GM18499 (cell line): ENCODE data around the gene SDK2.

Source experiments
- ATAC-seq: cut with Tn5 transposase; IDR thresholded peaks from one replicate; pipeline ENCODE4 v1.9.1; 2021; ENCODE audit warnings: moderate number of reproducible peaks; ENCODE audit not compliant: insufficient read depth, unreplicated experiment

Gene SDK2

DNA sequence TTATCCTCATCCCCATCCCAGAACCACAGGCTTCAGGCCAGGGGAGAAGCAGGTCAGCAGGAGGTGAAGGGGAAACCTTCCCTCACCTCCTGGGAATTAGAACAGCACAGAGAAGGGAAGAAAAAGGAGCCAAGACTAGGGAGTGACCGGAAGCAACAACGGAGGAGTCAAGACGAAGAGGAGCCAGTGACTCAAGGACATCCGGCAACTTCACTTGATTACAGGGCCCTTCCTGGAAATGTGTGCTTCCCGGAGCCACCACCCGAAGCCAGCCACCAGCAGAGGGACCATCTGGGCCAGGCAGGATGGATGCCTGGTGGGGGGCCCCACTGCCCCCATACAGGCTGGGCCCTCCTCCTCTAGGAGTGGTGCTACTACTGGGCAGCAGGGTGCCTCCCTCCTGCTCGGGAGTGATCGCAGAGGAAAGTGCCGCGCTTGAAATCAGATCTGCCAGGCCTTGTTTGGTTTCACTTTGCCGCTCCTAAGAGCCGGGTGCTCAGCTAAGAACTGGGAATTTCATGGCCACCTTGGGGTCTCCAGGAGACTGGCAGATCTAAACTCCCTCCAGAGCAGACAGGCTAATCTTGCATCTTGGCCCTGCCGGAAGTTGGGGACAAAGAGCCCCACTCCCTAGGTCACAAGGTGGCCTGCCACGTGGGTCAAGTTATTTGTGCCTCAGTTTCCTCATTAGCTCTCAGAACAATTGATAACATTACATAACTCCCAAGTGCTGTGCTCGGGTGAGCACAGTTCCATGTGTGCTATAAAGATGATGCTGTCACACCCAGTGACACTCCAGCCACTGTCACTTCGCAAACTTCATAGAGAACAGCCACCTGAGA, 339.1 kb downstream of the SDK2 start:
- ATAC-seq: no peak

DNA sequence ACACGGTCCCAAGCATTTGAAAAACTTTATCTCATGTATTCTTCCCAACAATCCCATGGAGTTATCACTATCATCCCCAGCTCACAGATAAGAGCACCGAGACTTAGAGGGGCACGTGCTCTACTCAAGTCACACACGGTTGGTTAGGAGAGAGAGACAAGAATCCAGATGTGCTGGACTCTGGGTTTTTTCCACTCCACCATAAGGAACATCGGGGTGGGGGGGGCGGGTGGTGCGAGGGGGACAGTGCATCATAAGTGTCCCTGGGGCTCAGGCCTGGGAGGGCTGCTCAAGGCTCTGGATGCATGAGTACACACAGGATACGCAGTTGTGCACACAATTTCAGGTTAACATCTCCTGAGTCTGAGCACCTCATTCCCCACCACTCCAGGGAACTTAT, 339.8 kb downstream of the SDK2 start:
- no peak for ATAC-seq

DNA sequence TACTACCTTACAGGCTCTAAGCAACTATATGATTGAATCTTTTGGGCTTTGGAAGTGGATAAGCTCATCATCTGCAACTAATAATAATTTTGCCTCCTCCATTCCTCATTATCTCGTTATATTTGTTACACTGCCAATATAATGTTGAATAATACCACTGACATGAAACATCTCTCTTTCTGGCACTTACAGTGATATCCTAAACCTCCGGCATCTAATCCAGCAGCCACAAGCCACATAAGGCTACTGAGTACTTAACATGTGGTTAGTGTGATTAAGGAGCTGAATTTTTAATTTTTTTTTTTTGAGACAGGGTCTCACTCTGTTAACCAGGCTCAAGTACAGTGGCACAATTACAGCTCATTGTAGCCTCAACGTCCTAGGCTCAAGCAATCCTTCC, 342.1 kb downstream of the SDK2 start:
- ATAC-seq: no peak

DNA sequence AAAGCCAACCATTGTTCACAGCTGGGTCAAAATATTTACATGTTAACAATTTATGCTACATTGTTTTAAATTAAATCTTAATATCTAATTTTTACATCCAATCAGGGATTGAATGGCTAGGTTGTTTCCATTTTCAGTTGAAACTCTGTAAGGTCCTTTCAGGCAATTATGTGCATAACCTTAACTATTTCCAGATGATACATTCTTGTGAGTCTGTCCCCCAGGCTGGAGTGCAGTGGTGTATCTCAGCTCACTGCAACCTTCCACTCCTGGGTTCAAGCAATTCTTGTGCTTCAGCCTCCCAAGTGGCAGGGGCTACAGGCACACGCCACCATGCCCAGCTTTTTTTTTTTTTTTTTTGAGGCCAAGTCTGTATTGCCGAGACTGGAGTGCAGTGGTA, 342.9 kb downstream of the SDK2 start:
- no peak for ATAC-seq

DNA sequence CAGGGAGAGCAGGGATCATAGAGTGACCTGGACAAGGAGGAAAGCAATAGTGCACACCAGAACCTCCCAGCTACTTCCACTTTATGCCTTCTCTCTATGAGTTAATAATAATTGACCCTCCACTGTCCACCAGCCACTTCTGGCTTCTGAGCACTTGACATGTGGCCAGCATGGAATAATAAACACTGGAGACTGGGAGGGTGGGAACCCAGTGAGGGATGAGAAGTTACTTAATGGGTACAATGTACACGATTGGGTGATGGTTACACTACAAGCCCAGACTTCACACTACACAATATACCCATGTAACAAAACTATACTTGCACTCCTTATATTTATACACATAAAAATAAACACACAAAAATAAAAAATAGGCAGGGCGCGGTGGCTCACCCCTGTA, 343.9 kb downstream of the SDK2 start:
- ATAC-seq: no peak

DNA sequence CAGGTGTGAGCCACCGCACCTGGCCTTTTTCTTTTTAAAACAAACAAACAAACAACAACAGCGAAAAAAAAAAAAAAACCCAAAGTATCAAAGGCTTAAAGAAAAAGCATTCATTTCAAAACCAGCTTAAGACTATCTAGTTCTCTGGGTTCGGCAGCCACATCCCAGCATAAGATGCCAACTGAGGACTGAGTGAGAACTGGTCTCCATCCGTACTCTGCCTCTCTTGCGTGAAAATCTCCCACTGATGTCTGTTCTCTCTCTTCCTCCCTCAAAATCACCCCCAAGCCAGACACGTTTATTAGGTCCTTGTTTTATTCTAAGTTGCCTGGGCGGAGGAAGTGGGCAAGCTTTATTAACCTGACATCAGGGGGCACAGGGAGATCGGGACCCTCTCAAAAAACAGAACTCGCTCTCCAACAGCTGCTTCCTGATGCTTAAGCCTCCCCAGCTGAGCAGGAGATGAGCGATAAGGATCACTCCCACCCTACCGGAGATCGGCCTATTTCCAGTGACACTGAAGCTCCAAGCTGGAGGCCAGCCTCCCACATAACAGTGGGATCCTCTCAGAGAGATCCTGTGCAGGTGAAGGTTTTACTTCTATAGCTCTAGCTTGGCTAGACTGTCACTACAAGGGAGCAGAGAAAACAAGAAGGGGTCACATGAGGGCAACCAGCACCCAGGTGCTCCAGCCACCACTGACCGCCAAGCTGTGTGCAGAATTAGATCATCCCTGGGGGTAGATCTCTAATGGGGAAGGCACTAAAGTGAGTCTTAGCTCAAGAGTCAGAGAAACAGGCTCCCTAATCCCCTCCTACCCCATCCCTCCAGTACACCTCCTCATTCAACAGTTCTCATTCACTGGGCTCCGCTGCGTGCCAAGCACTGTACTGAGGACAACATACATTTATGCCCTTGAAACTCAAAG, 346.0 kb downstream of the SDK2 start:
- ATAC-seq: no peak

DNA sequence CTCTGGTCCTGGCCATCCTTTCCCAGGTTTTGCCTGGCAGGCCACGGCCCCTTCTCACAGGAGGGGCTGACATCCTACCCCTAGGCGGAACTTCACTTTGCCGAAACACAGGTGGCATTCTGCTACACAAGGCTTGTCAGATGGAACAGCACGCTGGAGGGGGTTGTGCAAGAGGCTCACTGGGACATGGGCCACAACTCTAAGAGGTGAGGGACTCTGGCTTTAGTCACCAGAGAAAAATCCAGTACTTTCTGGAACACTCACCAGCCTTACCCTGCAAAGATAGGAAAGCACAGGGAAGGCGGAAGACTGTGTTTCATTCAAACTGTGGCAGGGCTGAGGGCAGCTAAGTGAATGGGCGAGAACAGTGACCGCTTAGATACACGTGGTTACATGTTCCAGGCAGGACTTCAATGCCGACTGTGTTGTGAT, 350.7 kb downstream of the SDK2 start:
- ATAC-seq: no peak

DNA sequence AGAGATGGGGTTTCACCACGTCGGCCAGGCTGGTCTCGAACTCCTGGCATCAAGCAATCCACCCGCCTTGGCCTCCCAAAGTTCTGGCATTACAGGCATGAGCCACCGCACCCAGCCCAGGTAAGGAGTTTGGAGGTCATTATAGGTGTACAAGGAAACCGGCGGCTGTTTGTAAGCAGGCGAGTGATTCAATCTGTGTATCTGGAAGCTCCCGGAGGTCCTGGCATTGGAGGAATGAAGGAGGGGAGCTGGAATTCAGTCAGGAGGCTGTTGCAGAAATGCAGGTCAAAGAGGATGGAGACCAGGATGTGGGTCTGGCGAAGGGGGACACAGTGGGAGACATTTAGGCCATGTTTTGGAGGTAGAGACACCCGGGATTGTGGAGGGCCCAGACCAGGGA, 351.2 kb downstream of the SDK2 start:
- no peak for ATAC-seq

DNA sequence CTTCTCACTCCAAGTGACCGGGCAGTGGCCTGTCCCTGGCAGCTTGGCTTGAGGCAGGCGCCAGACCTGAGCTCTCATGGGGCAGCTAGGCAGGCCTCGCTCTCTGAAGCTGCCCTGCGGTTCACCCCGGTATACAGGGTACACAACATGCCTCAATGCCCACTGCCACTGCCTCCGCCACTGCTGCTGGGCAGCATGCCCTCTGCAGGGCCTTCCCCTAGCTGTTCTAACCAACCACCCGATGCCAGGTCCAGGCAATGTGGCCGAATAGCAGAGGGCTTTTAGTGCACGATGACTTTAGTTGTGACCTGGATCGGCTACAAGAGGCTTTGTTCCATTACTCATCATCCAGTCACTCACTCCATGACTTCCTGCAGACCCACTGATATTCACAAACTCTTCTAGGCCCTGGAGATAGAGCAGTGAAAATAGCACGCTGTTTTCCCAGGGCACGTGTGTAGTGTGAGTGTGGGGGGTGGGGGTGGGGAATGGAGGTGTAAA, 352.2 kb downstream of the SDK2 start:
- no peak for ATAC-seq

DNA sequence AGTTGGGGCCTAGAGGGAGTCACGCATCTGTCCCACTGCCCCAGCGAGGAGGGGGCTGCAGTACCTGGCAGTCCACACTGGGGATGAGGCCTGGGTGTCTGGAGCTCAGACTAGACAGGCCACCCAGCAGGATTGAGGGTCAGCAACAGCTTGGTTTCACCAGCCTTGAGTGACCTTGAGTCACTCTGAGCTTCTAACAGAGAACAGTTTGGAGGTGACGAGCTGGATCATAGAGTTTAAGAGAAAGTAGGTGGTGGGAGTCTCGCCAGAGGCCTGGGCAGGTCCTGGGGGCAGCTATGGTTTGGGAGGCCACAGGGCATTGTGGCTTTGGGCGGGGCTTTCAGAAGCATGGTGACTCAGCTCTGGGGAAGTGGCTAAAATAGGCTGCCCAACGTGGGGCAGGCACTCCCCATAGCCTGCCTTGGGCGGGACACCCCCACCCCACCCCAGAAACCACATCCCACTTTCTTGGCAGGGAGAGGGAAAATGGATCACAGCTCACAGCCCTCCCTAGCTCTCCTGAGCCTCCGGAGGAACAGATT, 352.9 kb downstream of the SDK2 start:
- ATAC-seq: peak; percentile 86

DNA sequence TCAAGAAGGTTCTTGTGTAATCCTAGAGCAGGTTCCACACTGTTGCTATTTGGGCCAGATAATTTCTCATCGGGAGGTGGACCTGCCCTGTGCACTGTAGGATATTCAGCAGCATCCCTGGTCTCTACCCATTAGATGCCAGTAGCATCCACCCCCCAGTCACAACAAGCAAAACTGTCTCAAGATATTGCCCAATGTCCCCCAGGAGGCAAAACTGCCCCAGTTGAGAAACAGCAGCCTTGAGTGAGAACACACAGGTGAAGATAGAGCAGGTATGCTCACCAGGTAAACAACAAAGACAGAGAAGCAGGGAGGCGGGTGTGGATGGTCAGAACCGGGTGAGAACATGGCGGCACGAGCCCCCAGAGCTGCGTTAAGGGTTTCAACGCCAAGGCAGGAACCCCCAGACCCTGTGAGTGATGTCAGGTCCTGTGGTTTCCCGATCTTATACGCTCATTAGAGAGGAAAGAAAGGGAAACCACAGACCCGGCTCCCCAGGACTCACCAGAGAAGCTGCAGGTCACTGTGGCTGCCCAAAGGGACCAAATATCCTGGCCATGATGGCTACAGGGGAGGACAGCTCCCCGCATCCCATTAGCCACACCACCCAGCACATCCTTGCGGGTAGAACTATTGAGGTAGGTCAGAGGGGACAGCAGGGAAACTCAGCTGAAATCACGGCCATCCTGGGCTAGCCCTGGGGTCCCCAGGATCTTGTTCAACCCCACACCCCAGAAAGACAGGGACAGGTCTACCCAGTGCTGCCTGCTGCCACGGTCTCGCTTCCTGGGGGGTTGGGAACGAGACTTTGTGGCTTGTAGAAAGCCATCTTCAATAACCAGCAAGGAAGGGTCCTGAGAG, 353.6 kb downstream of the SDK2 start:
- peak; percentile 13 for ATAC-seq

DNA sequence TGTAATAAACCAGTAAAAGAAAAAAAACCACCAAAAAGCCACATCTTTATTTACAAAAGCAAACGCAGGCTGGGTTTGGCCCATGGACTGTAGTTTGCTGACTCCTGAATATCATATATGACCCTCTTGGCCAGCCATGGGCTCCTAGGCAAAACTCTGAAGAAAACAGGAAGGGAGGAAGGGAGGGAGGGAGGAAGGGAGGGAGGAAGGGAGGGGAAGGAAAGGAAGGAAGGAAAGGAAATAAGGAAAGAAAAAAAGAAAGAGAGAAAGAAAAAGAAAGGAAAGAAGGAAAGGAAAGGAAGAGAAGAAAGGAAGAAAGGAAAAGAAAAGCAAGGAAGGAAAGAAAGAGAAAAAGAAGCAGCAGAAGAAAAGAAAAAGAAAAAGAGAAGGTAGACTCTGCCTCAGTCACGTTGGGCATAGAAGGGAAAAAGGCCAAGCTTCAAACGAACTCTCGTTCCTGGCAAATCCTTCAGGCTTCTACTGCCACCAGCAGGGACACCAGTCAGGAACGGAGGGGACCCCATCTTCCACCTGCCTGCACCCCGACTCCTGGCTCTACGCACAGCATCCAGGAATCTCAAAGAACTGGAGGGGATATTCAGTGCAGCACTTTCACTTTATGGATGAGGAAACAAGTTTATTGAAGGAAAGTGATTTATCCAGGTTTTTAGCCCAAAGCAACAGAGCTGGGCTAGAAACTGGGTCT, 354.5 kb downstream of the SDK2 start:
- ATAC-seq: no peak

DNA sequence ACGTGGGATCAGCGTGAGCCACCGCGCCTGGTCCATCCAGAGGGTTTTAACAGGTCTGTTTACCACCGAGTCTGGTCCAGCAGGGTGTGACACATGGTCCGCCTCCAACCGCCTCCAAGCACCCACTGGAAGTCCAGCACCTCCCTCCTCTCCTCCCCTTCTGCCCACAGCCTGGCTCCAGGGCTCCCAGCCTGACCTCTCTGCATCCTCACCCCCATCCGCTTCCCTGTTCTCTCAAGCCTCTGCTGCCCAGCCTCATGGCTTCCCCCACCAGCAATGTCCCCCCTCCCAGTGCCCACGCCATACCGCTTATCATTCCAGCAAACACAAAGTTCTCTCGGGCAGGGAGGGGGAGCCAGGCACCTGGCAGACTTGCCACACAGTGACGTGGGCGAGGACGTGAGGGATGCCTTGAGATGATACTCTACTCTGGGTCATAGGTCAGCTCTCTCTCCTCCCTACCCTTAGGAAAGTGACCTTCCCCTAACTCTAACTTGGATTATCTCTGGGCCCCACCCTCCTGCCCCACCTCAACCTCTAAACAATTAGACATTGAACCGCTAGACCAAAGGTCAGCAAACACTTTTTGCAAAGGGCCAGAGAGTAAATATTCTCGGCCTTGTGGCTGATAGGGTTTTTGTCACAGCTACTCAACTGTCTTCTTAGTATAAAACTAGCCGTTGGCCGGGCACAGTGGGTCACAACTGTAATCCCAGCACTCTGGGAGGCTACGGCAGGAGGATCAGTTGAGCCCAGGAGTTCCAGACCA, 355.5 kb downstream of the SDK2 start:
- no peak for ATAC-seq

DNA sequence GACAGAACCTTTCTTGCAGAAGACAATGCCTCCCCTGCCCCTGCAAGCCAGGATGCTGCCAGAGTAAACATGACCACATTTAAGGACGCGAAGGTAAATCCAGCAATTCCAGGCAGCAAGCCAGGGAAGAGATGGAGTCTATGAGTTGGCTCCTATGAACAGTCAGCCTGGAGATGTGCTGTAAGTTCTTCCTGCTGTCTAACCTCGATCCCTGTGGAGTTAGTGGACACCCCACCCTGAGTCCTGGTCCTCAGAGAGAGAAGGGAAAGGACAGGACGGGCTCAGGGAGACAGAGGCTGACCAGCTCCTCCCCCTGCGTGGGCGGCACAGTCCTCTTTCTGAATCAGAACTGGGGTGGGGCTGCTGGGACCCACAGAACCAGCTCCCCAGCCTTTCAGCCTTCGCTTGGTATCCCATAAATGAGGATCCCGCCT, 357.4 kb downstream of the SDK2 start:
- ATAC-seq: no peak

DNA sequence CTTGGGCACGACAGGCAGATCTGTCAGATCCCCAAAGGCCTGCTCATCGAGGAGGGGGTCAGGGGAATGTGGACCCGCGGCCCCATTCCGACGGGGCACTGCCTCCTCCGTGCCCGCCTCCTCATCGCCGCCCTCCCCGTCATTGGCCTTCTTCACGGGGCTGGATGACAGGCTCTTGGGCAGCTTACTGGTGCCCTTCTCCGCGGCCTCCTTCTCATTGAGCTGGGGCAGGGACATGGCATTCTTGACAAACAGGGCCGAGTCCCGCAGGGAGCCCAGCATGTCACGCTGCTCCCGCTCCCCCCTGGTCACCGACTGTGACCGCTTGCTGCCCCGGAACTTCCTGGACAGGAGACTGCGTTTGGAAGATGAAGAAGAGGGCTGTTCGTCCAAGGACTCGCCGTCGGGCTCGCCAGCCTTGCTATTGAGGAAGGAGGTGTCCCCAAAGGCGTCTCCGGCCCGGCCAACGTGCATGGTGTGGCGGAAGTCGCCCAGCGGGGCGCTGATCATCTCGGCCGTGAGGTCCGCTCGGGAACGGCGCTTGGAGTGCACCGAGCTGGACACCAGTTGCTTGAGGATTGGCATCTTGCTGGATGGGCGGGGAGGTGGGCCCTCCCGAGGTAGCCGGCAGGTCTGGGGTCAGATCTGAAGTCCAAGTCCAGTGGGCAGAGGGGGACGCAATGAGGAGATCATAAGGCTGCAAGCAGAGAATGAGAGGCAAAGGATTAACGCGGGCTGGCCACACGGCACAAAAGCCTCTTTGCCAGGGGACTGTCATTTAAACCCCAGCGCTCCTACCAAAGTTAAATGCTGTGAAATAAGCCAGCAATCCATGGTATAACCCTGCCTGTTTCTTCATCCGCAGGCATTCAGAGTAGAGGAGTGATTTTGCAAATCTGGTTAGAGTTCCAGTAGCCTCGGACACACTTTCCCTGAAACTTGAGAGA, 358.1 kb downstream of the SDK2 start:
- no peak for ATAC-seq

DNA sequence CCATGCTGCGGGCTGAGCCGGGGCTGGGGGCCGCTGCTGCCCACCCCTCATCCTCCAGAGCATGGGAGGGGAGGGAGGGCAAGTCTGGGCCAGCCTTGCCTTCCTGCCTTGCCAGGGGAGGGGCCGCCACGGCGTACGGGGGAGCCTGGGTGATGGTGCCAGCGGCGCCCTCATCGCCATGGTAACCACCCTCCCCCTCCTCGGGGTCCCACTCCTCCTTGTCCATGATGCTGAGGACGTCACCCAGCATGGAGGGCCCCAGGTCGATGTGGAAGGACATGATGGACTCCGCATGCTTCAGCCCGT, 358.7 kb downstream of the SDK2 start:
- ATAC-seq: no peak

DNA sequence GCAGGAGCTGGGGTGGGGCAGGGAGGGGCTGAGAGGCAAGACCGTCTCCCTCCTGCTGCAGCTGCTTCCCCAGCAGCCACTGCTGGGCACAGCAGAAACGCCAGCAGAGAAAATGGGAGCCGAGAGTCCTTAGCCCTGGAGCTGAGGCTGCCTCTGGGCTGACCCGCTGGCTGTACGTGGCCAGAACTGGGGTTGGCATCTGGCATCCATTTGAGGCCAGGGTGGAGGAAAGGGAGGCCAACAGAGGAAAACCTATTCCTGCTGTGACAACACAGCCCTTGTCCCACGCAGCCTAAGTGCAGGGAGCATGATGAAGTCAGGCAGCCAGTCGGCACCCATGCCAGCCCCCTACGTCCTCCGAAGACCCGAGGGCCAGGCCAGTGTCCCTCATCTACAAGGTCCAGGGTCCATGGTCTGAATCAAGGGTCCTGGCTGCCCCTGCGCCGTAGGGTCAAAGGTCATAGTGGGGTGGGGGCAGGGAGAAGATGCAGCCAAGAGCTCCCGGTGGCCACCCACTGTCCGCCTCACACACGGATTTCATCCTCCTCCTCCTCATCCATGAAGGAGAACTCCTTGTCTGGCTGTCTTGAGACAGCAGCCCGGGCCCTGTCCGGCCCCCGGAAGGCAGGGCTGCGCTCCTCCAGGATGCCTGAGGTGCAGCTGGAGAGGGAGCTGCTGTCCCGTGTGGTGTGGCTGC, 359.2 kb downstream of the SDK2 start:
- no peak for ATAC-seq
